ENCODE results near the gene SVOPL. TPM values are rescaled to one million over a fixed set of nuclear protein-coding genes. Genes with fewer than 3 reads are reported as not detected.

The SVOPL gene
- total RNA-seq, 1 donor from 2014 or later, result 1.1 TPM

DNA sequence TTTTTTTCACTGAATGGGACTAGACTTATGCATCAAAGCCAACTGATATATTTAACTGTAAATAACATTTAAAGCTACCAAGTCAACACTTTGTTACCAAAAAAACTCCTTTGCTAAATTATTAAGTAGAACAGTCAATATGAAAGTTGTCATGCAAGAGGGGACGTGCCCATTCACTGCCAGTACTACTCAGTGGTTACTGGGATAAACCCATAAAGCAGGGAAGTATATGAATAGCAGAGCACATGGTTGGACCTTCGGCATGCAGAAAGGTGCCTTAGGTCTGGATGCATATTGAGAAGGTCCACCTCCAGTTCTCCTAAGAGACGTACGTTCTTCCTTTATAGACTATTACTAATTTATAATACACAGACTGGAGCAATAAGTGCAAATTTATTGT lies 120.1 kb downstream of the SVOPL start:
- no peak for TF ChIP-seq CTCF (IDR thresholded peaks at IDR 0.05; ENCODE audit: unreplicated experiment)
- no peak overlapping the region for H3K4me3 Mint-ChIP-seq
- peaks cover 1% of the 10 kb centered on the region for H3K4me1 Mint-ChIP-seq
- no peaks in the 10 kb centered on the region for H3K27me3 Mint-ChIP-seq (ENCODE audit: low read depth)
- DNase-seq (ENCODE audit: low spot score in 2 of 2, unreplicated experiment in 2 of 2), result no peak
- no peak overlapping the region for H3K27ac Mint-ChIP-seq
- peaks cover 79% of the 10 kb centered on the region for H3K36me3 Mint-ChIP-seq
- peaks cover 7% of the 10 kb centered on the region for H3K9me3 Mint-ChIP-seq

- Mint-ChIP-seq H3K27me3 (ENCODE audit: low read depth) (no peaks in the 10 kb centered on the region), H3K4me1 (no peaks in the 10 kb centered on the region), H3K36me3 (peaks cover 74% of the 10 kb centered on the region), H3K27ac (no peak overlapping the region), H3K4me3 (no peak overlapping the region), H3K9me3 (peaks cover 7% of the 10 kb centered on the region)
- DNase-seq (ENCODE audit: low spot score in 2 of 2, unreplicated experiment in 2 of 2), result no peak
- TF ChIP-seq CTCF (IDR thresholded peaks at IDR 0.05; ENCODE audit: unreplicated experiment), result no peak
Measured at GRCh38 chr7:138579671-138580070, 121.5 kb downstream of the SVOPL start.

GRCh38 chr7:138579136-138579535 lies 122.0 kb downstream of the SVOPL start:
- Mint-ChIP-seq H3K4me1 (no peaks in the 10 kb centered on the region), H3K4me3 (no peak overlapping the region), H3K36me3 (peaks cover 74% of the 10 kb centered on the region), H3K27ac (no peak overlapping the region), H3K27me3 (ENCODE audit: low read depth) (no peaks in the 10 kb centered on the region), H3K9me3 (peaks cover 7% of the 10 kb centered on the region)
- TF ChIP-seq CTCF (IDR thresholded peaks at IDR 0.05; ENCODE audit: unreplicated experiment), result no peak
- DNase-seq (ENCODE audit: low spot score in 2 of 2, unreplicated experiment in 2 of 2), result no peak

DNA sequence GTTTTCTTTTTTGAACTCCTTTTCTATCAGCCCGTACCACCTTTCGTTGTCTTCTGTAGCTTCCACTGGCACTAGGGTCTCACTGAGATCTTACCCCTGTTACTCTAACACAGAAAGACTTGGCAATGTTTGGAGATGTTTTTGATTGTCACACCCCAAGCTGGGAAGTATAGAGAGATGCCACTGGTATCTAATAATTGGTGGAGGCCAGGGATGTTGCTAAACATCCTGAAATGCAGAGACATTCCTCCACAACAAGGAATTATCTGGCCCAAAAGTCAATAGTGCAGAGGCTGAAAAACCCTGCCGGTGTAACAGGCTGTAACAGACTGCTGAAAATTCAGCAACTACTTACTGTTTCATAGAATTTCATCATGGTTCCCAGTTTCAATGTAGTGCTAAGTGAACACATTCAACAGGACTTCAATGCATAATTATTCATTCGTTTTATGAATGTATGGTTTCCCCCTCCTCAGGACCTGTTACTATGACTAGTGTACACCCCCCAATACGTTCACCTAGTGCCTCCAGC lies 125.2 kb downstream of the SVOPL start:
- Mint-ChIP-seq H3K4me3 (no peak overlapping the region), H3K4me1 (no peaks in the 10 kb centered on the region), H3K27ac (peak overlapping the region; percentile 62), H3K9me3 (peaks cover 7% of the 10 kb centered on the region), H3K36me3 (peaks cover 71% of the 10 kb centered on the region), H3K27me3 (ENCODE audit: low read depth) (no peaks in the 10 kb centered on the region)
- no peak for DNase-seq (ENCODE audit: low spot score in 2 of 2, unreplicated experiment in 2 of 2)
- TF ChIP-seq CTCF (IDR thresholded peaks at IDR 0.05; ENCODE audit: unreplicated experiment), result no peak

DNA sequence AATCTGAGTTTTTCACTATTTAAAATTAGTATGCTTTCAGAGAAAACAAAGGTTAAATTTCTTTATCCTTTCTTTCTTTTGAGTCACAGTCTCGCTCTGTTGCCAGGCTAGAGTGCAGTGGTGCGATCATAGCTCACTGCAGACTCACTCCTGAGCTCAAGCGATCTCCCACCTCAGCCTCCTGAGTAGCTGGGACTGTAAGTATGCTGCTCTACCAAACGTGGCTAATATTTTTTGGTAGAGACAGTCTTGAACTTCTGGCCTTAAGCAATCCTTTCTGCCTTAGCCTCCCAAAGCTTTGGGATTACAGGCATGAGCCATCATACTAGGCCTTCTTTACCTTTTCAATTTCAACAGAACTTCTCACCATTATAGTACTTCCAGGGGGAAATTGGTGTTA lies 127.4 kb downstream of the SVOPL start:
- no peak for TF ChIP-seq CTCF (IDR thresholded peaks at IDR 0.05; ENCODE audit: unreplicated experiment)
- Mint-ChIP-seq H3K4me1 (no peaks in the 10 kb centered on the region), H3K9me3 (peaks cover 12% of the 10 kb centered on the region), H3K27me3 (ENCODE audit: low read depth) (no peaks in the 10 kb centered on the region), H3K36me3 (peaks cover 68% of the 10 kb centered on the region), H3K4me3 (no peak overlapping the region), H3K27ac (peak overlapping the region; percentile 59)
- DNase-seq (ENCODE audit: low spot score in 2 of 2, unreplicated experiment in 2 of 2), result no peak

- peaks cover 14% of the 10 kb centered on the region for H3K9me3 Mint-ChIP-seq
- no peak for DNase-seq (ENCODE audit: low spot score in 2 of 2, unreplicated experiment in 2 of 2)
- H3K27me3 Mint-ChIP-seq (ENCODE audit: low read depth), result no peaks in the 10 kb centered on the region
- no peaks in the 10 kb centered on the region for H3K4me1 Mint-ChIP-seq
- H3K36me3 Mint-ChIP-seq, result peaks cover 67% of the 10 kb centered on the region
- H3K4me3 Mint-ChIP-seq, result no peak overlapping the region
- H3K27ac Mint-ChIP-seq, result no peak overlapping the region
- no peak for TF ChIP-seq CTCF (IDR thresholded peaks at IDR 0.05; ENCODE audit: unreplicated experiment)
Measured at GRCh38 chr7:138570715-138571114, 130.4 kb downstream of the SVOPL start.
